ENCODE measurements around the gene SMC1A.
A peak's percentile ranks its signal among the peaks of the same experiment; 100 is the strongest.
"Not testable (repeated sequence)": the region's sequence is repeated elsewhere in the genome, so short reads cannot be mapped to it uniquely, and the experiment has no call there.

The SMC1A gene

DNA sequence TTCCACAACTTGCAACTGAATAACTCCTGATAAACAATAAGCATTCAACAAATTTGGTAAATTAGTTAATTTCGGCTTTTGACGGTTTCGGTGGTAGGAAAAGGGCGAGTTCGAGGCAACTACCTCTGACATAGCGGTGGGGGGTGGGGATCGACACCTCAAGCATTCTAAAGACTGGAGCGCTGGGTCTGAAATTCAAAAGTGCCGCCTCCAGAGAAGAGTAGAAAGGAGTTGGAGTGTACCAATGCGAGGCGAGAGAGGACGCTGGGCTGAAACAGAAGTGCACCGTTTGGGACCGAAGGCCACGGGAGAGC lies 725 bp downstream of the SMC1A start:
- FAIRE-seq, result no peak

DNA sequence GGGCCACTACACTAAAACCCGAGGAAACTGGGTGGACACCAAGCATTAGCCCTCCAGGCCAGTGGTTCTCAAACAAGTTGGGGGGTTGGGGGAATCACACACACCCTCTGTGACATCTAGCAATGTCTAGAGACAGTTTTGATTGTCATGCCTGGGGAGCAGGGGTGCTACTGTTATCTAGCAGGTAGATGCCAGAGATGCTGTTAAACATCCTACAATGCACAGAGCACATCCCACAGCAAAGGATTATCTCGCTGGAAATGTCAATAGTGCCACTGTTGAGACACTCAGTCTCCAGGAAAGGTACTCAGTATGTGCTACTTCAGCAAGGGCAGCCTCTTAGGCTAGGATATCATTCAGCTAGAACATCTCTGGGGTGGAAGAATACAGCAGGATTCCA lies 1.3 kb downstream of the SMC1A start:
- no peak for FAIRE-seq

DNA sequence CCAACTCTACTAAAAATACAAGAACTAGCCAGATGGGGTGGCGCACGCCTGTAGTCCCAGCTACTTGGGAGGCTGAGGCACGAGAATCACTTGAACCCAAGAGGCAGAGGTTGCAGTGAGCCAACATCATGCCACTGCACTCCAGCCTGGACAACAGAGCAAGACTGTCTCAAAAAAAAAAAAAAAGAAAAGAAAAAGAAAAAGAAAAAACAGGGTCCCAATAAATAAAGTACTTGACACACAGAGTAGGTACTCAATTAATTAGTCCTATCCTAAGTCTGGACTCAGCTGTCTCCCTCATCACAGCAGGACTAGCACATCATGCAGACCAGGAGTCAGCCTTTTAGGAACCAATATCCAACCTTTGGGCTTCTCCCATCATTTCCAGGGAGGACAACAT lies 2.1 kb downstream of the SMC1A start:
- FAIRE-seq, result not testable (repeated sequence)

- FAIRE-seq, result no peak
Measured at GRCh38 chrX:53412446-53412845, 10.0 kb downstream of the SMC1A start.

GRCh38 chrX:53403535-53403934 lies 18.9 kb downstream of the SMC1A start:
- FAIRE-seq, result no peak

DNA sequence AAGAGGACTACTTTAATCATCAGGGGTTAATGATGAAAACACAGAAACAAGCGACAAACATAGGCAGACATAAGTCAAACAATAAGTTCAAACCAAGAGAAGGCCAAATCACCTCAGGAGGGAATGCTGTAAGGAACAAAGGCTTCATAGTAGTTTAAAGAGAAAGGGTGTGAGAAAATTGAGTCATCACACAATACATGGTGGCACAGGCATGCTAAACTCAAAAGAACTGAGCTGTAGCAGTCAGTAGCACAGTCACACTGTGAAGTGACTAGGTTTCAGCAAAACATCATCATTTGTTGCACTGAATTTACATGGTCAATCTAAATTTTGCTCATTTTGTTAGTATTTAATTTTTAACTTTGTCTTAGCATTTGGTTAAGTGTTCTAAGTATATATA lies 24.2 kb downstream of the SMC1A start:
- no peak for FAIRE-seq

- FAIRE-seq, result no peak
Measured at GRCh38 chrX:53395605-53396298, 26.7 kb downstream of the SMC1A start.

DNA sequence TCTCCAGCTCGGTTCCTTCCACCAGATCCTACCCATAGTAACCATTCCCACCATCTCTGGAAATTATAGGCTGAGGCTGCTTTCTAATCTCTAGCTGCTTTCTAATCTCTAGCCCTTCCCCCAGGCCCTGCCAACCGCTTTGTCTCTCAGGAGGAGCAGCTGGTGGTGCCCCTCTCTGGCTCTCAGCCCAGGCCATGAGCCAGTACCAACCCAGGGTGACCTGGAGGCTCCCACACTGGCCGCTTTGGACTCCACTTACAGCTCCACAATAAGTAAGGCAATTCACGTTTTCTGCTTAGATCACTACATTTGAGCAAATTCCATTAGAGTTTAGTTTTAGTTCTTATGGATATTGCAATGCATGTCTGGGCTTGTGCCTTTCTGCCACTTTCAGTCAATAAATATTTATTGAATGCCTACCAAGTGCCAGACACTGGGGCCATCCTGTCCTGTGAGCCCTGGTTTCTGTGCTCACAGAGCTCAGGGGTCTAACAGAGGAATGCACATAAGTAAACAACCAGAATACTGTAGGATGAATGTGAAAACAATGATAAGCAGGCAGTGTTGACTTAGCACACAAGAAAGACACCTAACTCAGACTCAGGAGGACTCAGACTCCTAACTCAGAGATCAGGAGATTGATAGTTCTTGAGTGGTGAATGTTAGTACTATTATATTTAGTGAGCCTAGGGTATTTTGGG lies 38.9 kb downstream of the SMC1A start:
- FAIRE-seq, result no peak

GRCh38 chrX:53379747-53380146 lies 42.7 kb downstream of the SMC1A start:
- FAIRE-seq, result no peak

GRCh38 chrX:53379008-53379710 lies 43.3 kb downstream of the SMC1A start:
- FAIRE-seq, result peak; percentile 28

- FAIRE-seq, result no peak
Measured at GRCh38 chrX:53377464-53377863, 45.0 kb downstream of the SMC1A start.

- no peak for FAIRE-seq
Measured at GRCh38 chrX:53376888-53377287, 45.6 kb downstream of the SMC1A start.

- FAIRE-seq, result no peak
Measured at GRCh38 chrX:53374923-53375322, 47.5 kb downstream of the SMC1A start.

GRCh38 chrX:53374222-53374820 lies 48.1 kb downstream of the SMC1A start:
- FAIRE-seq, result no peak

DNA sequence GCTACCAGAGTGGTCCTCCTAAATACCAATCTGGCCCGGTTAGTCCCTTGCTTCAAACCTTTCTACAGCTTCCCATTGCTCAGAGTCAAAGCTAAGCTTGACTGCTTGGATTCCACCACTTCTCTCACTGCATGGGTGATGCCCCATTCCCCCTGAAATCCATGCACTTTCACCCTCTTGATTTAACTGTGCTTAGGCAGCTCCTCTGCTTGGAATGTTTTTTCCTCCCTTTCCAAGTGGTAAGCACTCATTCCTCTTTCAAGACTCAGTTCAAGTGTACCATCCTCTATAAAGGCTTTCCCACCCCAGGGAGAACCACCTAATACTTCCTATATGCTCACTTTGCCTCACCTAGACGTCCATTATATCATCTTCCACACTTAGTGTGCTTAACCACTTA lies 49.1 kb downstream of the SMC1A start:
- no peak for FAIRE-seq

DNA sequence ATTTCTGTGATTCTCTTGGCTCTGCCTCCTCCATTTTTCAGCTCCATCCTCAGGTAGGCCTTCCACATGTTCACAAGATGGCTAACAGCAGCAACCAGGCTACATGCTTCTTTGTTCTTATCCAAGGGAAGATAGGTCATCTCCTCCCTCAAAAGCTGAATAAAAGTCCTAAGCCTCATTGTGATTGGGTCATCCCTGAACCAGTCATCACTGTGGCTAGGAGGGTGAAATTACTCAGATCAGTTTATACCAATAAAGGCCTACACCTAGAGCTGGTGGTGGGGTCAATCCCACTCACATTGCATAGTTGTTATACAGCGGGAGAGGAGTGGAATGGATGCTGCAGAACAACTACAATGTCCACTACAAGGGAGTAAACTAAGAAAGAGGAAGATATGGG lies 56.0 kb downstream of the SMC1A start:
- FAIRE-seq, result not testable (repeated sequence)

GRCh38 chrX:53362449-53362848 lies 60.0 kb downstream of the SMC1A start:
- FAIRE-seq, result no peak

- FAIRE-seq, result no peak
Measured at GRCh38 chrX:53357799-53358530, 64.5 kb downstream of the SMC1A start.

GRCh38 chrX:53356186-53356585 lies 66.3 kb downstream of the SMC1A start:
- no peak for FAIRE-seq

DNA sequence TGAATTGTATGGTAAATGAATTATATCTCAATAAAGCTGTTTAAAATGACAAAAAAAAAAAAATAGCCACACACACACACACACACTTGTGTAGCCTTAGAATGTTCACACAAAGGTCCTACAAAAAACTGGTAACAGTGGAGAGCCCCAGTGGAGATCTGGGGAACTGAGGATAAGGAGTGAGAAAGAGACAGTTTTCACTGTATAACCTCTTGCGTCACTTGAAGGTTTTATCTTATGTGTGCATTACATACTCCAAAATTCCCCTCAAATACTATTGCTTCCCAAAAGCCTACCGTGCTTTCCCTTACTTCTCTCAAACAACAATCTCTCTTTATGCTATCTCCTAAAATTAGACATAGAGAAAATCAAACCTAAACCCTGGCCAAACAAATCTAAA lies 67.8 kb downstream of the SMC1A start:
- no peak for FAIRE-seq

DNA sequence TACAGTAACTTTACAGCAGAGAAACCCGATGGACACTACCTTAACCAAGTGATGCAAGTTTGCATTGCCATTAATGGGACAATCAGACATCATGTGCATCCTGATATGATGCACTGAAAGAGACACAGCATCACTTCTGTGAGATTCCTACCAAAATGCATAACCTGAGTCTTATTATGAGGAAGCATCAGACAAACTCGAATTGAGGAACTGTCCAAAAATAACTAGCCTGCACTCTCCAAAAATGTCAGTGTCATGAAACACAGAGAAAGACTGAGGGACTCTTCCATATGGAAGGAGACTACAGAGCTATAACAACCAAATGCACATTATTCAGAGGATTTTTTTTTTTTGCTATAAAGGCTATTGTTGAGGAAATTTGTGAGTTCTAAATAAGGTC lies 74.5 kb downstream of the SMC1A start:
- FAIRE-seq, result no peak

DNA sequence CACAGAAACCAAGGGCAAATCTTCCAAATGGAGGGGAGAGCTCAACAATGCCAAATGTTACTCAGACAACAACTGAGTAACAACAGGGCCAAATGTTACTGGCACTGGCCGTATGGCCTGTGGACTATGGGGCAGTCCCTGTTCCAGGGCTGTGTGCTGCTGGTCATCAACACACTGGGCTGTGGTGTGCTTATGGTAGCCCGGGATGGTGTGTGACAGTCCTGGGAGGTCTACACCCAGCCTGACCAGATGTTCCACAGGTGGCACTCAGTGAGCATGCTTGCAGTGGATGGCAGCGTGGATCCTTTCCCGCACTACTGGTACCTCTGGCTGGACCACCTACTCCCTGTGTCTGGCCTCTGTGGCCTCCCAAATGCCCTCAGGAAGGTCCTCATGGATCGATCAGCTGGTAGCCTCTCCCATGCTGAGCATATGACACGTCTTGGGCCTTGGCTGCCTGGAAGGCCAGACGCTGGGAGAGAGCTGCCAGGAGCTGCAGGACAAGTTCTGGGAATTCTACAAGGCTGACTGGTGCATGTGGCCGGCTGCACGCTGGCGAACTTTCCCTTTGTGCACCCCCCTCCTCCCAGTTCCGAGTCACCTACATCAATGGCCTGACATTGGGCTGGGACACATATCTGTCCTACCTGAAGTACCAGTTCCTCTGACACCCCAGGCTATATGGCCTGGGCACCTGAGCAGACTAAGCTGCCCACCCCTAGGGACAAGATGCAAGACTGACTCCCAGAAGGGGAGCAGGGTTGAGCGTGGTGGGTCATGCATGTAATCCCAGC lies 81.4 kb downstream of the SMC1A start:
- no peak for FAIRE-seq

Data from colon (tissue), 2 donors.